SK-N-MC (cell line): ENCODE measurements around the gene AHRR.

ENCODE experiments used
- EZH2 ChIP-seq: fragments of 200-600 bp; sonication (generic); IDR thresholded peaks from one replicate; pipeline ENCODE4 v1.6.1; 2017; ENCODE audit warnings: antibody characterized with exemption
- FOXP2 ChIP-seq: optimal IDR thresholded peaks from 2 replicates; pipeline ENCODE3; 2011; ENCODE audit warnings: mild to moderate bottlenecking, moderate library complexity; ENCODE audit not compliant: insufficient read depth; ENCODE audit errors: extremely low read length, control extremely low read depth
- POLR2AphosphoS5 ChIP-seq: IDR thresholded peaks from 2 replicates; pipeline ENCODE4 v1.6.1; 2012; ENCODE audit warnings: mild to moderate bottlenecking, low read depth, low read length, borderline replicate concordance

DNA sequence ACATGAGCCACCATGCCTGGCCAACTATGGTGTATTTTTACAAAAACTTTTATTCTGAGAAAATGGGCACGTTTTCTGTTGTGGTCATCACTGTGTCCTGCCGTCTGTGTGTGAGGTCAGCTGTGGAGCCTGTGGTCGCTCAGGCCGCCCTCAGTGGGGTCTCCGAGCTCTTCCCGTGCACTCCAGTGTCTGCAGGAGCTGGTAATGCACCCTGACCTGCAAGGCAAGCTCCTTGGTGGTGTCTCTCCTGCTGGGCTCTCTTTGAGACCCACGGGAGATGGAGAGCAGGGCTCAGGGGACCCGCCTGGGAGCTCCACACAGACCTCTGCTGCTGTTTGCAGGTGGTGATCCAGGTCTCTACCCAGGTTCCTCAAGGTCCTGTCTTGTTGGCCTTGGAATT, 9.6 kb upstream of the AHRR start:
- TF ChIP-seq EZH2 (no peak), POLR2AphosphoS5 (no peak), FOXP2 (no peak)
